GM21367 (cell line): Measurements from ENCODE around the gene GLUD1.
"Not testable (repeated sequence)": the region's sequence is repeated elsewhere in the genome, so short reads cannot be mapped to it uniquely, and the experiment has no call there.

Experiments
- ATAC-seq: cut with Tn5 transposase; IDR thresholded peaks from one replicate; pipeline ENCODE4 v1.9.1; 2021; ENCODE audit not compliant: unreplicated experiment

Gene GLUD1

DNA sequence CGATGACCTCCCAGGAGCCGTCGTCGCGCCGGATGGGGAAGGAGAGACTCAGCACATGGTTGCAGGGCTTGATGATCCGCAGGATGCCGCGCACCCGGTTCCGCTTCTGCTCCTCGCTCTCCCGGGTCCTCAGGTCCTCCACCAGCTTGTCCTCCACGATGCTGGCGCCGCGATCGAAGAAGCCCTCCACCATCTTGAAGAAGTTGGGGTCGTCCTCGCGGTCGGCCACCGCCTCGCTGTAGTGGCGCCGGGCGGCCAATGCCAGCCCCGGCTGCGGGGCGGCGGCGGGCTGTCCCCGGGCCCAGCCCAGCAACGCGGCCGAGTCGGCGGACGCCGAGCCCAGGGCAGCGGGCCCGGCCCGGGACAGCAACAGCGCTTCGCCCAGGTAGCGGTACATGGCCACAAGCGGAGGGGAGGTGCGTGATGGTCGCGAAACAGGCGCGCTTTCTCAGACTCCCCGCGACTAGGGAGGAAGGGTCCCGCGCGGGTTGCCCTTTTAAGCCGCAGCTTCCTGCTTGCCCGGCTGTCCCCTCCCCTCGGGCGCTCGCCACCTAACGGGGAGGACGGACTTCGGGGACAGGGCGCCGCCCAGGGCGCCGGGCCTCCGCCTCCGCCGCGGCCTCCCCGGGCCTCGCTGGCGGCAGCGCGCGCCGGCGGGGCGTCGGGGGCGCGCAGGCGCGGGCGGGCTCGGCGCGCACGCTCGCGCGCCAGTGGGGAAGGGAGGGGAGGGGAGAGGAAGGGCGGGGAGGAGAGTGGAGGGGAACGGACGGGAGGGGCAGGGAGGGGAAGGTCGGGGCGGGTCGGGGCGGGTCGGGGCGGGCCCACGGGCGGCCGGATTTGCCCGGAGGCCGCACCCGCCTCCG, at the start of gene GLUD1, which contains the start of gene SHLD2:
Gene GLUD1, minus strand, starts transcription at position 471 of the 863 bp plus-strand sequence. Its CDS starts 74 bp downstream, at position 397.
Gene SHLD2, plus strand, starts transcription at position 834 of the 863 bp plus-strand sequence. CDS start 56,149 bp downstream, outside the sequence.
- ATAC-seq = peak; percentile 67

DNA sequence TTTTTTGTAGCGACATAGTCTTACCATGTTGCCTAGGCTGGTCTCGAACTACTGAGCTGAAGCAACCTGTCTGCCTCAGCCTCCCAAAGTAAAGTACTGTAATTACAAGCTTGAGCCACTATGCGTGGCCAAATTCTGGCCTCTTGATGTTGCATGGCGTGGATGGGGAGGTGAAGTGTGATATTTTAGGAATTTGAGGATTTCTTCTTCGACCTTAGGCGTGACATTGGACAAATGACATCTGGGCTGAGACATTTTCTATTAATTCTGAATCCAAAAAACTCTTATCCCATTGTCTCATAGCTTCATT, 48.4 kb upstream of the GLUD1 start:
- not testable (repeated sequence) for ATAC-seq

DNA sequence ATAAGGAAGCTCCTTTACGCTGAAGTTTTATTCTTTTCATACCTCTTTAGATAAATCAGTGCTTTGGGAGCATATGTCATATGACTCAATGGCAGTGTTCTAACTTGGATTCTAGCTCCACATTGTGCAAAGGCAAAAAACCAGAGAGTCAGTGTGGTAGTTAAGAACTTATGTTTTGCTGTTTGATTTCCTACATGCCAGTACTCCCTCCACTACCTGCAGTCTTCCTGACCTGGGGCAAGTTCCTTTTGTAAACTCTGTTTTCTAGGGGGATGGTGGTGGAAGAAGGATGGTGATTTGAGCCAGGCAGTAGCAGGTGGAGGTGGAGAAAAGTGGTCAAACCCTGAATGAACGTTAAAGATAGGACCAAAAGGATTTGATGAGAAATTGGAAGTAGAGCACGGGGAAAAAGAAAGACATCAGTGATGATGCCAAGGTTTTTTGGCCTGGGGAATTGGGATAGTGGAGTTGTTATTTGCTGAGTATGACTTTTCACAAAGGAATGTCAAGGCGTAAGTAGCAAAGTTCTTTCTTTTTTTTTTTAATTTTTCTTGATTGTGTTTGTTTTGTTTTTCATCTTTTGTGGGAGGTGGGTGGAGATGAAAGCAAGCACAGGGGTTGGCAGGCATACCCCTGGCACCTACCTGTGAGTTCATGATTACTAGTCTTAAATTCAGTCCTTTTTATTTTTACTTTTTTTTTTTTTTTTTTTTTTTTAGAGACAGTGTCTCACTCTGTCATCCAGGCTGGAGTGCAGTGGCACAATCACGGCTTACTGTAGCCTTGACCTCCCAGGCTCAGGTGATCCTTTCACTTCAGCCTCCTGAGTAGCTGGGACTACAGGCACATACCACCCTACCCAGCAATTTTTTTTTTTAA, 47.8 kb upstream of the GLUD1 start:
- not testable (repeated sequence) for ATAC-seq

DNA sequence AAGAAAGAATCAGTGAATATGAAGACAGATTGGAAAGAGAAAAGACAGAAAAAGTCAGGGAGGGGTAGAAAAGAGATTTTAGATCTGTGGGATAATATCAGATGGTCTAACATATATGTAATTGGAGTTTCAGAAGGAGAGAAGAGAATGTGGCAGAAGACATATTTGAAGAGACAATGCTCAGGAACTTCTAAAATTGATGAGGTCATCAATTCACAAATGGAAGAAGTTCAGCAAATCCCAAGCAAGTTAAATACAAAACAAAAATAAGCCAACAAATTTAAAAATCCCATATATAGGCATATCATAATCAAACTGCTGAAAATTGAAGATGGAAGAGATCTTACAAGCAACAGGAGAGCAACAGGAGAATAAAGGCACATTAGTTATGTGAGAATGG, 42.8 kb upstream of the GLUD1 start:
- ATAC-seq = not testable (repeated sequence)

DNA sequence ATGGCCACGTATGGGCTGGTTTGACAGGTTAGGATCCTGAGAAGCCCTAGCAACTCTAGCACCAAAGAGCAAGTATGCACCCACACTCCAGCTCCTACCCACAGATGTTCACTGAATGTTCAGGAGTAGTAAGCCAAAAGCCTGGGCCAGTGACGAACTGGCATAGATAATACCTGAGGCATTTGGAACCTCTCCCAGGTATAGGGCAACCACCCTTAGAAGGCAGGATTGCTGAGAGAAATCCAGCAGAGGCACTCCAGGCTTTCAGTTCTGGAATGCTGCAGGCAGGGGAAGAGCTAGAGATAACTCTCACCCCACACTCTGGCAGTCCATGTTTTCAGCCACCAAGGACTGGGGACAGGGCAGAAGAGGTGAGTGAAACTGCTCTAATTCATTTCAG, 39.8 kb upstream of the GLUD1 start:
- ATAC-seq = not testable (repeated sequence)

DNA sequence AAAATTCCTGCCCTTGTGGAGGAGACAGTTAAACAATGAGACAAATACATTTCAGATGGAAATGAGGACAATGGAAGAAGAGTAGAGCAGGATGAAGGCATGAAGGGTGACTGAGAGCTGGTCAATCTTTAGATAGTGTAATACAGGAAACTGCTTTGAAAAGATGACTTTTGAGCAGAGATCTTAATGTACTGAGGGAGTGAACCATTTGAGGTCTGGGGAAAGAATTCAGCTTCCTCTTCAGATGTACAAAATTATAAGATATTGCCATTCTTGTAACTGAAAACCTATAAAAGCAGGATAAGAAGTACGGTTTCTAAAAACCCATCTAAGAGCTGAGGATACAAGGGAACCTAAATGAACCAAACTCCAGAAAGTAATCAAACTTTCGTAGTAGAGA, 39.3 kb upstream of the GLUD1 start:
- not testable (repeated sequence) for ATAC-seq

DNA sequence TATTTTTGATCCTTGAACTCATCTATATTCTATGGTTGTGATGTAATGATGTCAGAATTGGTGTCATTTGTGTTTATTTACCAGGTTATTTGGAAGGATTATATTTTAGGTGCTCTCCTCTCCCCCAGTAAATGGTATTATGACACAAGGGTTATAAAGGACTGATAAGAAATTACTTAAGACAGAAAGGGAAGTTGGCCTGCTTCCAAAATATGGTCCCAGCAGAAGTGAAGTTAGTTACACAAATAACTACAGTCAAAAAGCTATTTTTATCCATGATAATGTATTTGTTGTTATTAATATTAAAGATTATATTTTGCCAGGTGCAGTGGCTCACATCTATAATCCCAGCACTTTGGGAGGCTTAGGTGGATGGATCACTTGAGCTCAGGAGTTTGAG, 37.5 kb upstream of the GLUD1 start:
- ATAC-seq = not testable (repeated sequence)

DNA sequence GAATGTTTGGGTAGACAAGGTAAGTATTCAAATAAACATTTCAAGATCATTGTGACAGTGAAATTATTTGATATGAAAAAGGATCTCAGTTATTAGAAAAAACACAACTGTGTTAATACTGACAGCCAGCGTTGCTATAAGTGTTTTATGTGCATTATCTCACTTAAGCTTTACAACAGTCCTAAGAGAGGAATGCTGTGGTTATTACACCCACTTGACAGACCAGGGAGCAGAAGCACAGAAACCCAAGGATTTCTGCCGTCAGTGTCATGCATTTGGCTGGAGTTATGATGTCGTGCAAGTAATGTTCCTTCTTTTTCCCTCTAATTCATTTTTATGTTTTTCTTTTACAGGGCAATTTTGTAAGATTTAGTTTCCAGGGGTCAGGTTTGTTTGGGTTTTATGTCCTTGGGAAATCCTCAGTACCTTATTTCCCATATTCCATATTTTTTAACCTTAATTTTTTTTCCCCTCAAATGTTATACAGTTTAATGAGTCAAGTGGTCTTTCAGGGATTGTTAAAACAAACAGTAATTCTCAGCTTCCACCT, 33.0 kb upstream of the GLUD1 start:
- ATAC-seq = not testable (repeated sequence)

DNA sequence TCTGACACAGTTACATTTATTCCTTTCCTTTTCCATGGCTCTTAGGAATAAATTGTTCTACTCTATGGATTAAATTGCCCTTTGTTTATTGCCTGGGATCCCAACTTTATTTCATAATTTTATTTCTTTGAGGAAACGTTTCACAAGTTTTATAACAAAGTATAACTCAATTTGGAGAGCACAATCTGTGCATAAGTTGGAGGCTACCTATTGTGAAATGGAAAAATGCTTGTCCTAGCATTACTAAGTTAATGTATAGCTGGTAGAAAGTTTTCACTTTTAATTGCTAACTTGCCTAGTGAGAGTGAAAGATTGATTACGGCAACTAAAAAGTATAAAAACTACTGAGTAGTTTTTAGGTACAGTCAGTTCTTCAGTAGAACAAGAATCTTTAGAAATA, 32.4 kb upstream of the GLUD1 start:
- not testable (repeated sequence) for ATAC-seq

DNA sequence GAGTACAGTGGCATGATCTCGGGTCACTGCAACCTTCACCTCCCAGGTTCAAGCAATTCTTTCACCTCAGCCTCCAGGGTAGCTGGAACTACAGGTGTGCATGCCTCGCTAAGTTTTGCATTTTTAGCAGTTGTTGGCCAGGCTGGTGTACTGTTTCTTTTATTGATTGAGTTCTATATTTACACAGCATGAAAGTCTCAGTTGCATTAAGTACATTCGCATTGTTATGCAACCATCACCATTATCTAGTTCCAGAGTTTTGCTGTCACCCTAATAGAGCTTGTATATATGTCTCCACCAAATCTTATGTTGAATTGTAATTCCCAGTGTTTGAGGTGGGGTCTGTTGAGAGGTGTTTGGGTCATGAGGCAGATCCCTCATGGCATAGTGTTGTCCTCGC, 28.7 kb upstream of the GLUD1 start:
- ATAC-seq = not testable (repeated sequence)

DNA sequence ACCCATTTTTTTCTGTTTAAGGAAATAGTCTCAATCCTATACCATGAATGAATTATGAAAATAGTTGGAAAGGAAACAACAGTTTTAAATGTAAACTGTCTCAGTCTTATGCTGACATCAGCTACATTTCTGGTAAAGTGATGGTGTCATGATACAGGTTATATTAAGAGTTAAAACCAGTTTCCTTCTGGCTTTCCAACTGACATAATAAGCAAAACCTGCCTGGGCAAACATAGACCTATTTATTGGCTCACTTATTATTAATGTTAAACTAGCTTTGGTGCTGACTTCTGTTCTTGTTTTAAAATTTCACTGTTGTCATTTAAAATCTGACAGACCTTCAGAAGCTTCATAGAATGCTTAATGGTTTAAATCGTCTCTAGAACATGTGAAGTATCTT, 24.4 kb upstream of the GLUD1 start:
- not testable (repeated sequence) for ATAC-seq

DNA sequence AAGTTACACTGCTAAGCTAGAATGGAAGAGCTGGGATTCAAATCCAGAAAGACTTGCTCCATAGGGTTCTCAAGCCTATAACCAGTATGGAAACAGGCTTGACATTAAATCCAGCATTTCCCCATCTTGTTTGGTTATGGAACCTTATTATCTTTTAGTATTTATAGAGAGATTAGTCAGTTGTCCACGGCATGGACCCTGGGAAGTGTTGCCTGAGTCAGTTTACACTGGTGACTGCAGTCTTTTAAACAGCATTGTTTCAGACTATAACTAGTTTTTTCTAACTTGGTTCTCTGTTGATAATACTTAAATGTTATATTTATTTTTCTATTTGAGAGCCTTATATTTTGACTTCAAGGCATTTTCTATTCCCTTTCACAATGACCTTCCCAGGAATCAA, 23.5 kb upstream of the GLUD1 start:
- not testable (repeated sequence) for ATAC-seq

DNA sequence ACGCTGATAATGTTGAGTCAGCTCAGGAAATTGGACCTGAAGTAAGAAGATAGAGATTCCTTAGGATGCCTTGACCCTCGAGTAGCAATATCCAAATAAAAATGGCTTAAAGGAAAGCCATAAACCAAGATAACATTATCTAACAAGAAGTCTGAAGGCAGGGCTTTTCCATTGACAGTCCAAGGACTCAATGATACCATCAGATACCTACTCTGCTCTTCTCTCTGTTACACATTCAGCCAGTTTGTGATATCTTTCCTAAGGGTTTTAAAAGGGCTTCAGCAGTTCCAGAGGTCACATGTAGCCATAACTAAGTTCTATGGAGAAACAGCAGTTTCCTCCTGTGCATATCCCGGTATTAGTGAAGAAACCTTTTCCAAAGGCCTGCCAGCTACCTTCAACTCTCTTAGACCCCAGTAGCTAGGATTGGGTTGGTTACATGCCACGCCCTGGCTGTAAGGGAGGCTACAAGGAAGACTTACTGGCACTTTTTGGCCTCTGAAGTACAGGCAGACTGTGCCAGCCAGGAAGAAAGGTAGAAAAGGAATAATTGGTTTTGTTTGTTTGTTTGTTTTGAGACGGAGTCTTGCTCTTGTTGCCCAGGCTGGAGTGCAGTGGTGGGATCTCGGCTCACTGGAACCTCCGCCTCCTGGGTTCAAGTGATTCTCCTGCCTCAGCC, 10.9 kb upstream of the GLUD1 start:
- ATAC-seq = no peak

DNA sequence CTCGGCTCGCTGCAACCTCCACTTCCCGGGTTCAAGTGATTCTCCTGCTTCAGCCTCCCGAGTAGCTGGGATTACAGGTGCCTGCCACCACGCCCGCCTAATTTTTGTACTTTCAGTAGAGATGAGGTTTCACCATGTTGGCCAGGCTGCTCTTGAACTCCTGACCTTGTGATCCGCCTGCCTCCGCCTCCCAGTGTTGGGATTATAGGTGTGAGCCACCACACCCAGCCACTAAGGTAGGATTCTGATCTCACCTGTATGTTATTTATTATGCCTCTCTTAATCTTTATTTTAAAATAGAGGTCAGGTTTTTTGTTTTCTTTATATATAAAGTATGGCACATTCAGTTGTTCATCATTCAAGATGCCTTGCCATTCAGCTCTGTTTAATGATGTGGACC, 10.1 kb upstream of the GLUD1 start:
- not testable (repeated sequence) for ATAC-seq

DNA sequence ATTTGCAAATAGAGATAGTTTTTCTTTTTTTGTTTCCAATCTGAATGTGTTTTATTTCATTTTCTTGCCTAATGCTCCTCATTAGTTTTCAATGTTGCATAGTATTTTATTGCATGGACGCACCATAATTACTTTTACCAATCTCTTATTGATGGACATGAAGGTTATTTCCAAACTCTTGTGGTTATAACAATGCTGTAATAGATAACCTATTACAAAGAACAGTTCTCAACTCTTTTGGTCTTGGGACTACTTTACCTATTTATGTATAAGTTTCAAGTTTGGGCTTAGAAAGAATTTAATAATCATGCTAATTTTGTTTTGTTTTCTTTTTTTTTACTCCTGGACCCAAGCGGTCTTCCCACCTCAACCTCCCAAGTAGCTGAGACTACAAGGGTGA, 7.4 kb upstream of the GLUD1 start:
- ATAC-seq = no peak

DNA sequence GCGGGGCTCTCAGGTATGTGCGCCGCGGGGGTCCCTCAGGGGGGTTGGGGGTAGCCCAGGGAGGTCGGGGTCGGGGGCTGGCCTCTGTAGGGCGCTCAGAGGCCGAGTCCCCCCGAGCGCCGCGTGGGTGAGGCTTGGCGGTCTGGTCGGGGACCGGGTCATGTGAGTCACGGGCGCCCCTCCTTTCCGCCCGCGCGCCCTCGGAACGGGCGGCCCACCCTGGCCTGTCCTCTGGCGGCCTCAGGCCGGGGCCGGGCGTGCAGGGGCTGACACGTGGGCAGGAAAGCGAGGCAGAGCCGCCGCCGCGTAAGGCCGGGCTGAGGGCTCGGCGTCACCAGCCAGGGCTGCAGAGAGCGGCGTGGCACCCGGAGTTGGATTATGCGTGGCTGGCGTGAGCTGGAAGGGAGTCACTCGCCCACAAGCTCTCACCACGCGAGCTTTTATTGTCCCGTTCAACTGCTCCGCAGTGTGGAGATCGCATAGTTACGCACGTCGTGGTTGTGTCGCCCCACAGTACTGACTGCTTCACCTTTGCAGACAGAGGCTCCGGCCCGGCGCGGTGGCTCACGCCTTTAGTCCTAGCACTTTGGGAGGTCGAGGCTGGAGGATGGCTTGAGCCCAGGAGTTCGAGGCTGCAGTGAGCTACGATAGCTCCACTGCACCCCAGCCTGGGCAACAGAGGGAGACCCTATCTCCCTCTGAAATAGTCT, 748 bp upstream of the GLUD1 start:
- ATAC-seq = peak; percentile 45

DNA sequence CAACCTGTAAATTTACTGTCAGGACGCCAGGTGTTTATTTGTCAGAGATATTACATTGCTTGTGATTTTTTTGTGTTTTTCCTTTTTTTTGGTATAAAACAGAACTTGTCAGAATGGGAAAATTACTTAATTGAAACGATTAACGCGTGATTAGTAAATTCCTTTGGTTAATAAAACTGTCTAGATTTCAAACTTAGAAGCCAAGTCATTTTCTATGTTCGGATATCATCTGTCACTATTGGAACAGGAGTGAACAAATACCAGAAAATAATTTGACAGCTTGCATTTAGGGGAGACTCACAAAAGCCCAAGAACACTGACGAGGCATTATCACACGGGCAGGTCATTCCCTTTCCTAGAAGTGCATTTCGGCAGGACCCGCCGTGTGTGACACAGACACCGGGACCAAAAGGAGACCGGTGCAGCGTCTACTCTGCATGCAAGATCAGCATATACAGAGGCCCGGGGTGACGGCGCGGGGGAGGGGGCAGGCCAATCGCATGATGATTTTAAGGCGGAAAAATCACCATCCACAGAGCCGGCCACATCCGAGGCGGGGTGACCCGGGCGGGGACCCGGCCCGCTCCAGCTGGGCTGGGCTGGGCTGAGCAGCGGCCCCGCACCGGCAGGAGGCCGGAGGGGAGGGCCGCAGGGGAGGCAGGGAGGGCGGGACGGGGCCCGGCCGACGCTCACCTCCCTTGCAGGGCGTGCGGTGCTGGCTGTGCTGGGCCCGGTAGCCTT, 841 bp downstream of the GLUD1 start:
- ATAC-seq = peak; percentile 16

DNA sequence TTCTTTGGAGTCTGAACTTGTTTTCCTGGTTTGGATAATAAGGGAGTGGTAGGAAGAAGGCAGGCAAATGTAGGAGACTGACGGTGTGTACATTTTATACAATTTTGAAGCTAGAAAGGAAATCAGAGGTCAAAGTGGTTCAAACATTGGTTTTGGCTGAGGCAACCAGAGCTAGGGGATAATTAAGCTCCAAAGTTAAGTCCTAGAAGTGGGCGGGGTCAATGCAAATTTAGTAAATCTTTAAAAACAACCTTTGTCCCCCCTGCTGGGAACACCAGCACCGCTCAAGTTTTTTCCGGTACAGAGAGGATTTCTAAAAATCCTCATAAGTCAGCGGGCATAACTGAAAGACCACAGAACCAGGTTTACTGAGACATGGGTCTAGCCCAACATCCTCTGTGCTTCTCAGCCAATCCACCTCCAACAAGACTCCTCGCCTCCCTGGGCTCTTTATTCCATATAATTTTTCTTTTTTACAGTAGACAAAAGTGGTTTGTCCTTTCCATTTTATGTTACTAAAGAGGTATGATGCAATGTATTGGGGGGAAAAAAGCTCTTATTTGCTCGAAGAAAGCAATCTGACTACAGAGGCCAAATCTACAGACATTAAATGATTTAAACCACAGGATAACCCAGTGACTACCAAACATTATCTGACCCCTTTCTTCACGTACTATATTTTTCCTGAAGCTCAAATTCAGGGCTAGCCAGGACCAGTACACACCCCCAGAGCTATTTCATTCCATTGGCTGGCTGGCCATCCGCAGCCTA, 1.6 kb downstream of the GLUD1 start:
- no peak for ATAC-seq

DNA sequence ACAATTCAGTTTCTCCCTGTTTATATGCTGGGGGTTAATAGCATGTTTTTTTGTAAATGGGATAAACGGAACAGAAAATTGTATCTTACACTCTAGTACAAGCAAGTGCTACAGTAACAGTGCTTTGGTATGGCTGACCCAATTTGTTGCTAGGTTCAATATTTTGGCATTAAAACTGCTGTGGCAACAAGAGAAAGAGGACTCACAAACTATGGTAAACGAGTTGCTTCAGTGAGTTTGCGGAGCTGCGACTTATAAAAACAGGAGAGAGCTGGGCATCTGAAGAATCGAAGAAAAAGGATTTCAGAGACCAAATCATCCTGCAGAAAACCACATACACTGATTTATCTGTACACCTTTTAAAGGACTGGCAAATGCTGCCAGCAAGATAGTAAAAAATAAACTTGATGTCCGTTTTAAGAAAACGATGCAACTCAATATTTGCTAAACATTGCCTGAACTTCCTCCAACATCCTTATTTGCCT, 2.2 kb downstream of the GLUD1 start:
- no peak for ATAC-seq
